Measurements from ENCODE around the gene MACROD1. TPM values are rescaled to one million over a fixed set of nuclear protein-coding genes. Genes with fewer than 3 reads are reported as not detected.

The MACROD1 gene
- polyA plus RNA-seq, 1 experiment = 8.1 TPM

- TF ChIP-seq, protein P1, sequence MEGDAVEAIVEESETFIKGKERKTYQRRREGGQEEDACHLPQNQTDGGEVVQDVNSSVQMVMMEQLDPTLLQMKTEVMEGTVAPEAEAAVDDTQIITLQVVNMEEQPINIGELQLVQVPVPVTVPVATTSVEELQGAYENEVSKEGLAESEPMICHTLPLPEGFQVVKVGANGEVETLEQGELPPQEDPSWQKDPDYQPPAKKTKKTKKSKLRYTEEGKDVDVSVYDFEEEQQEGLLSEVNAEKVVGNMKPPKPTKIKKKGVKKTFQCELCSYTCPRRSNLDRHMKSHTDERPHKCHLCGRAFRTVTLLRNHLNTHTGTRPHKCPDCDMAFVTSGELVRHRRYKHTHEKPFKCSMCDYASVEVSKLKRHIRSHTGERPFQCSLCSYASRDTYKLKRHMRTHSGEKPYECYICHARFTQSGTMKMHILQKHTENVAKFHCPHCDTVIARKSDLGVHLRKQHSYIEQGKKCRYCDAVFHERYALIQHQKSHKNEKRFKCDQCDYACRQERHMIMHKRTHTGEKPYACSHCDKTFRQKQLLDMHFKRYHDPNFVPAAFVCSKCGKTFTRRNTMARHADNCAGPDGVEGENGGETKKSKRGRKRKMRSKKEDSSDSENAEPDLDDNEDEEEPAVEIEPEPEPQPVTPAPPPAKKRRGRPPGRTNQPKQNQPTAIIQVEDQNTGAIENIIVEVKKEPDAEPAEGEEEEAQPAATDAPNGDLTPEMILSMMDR (IDR thresholded peaks at IDR 0.05; ENCODE audit: low read depth, low read length) = no peak
- ChIA-PET POLR2A (no interaction called here), CTCF (no interaction called here)
- H3K27me3 ChIP-seq (ENCODE audit: control insufficient read depth, insufficient read depth, low read length) = peaks cover 37% of the 10 kb centered on the region
- H3K27ac ChIP-seq (ENCODE audit: low read depth, low read length) = no peak overlapping the region
- no peak for DNase-seq (ENCODE audit: low read depth, low spot score)
- no peaks in the 10 kb centered on the region; the same call in 1 of the 2 replicates for H3K9me3 ChIP-seq (ENCODE audit: control insufficient read depth, insufficient read depth, low read length)
- no peak overlapping the region for H3K4me3 ChIP-seq (ENCODE audit: low read depth, low read length)
Measured at GRCh38 chr11:64037027-64037634, 128.8 kb downstream of the MACROD1 start.

- Histone ChIP-seq H3K27ac (ENCODE audit: low read depth, low read length) (no peak overlapping the region), H3K9me3 (ENCODE audit: control insufficient read depth, insufficient read depth, low read length) (no peaks in the 10 kb centered on the region; the same call in 1 of the 2 replicates), H3K4me3 (ENCODE audit: low read depth, low read length) (peak overlapping the region; percentile 48), H3K27me3 (ENCODE audit: control insufficient read depth, insufficient read depth, low read length) (peaks cover 32% of the 10 kb centered on the region)
- ChIA-PET CTCF (interaction anchor here (0.6 kb wide), 1 partner anchor 319 kb away, joined by 3 read pairs; no protein-coding TSS in a partner anchor), POLR2A (no interaction called here)
- TF ChIP-seq, protein P1 (IDR thresholded peaks at IDR 0.05; ENCODE audit: low read depth, low read length) = no peak
- no peak for DNase-seq (ENCODE audit: low read depth, low spot score)
Measured at GRCh38 chr11:64036087-64037026, 129.6 kb downstream of the MACROD1 start.

- CTCF ChIA-PET = interaction anchor here (1.2 kb wide), 1 partner anchor 117 kb away, joined by 3 read pairs; no protein-coding TSS in a partner anchor
Measured at GRCh38 chr11:64035576-64035975, 130.3 kb downstream of the MACROD1 start, which contains the start of gene FLRT1. TSS of gene FLRT1 (plus strand) at chr11:64035931. CDS start at chr11:64116268, 80,337 bp downstream.

DNA sequence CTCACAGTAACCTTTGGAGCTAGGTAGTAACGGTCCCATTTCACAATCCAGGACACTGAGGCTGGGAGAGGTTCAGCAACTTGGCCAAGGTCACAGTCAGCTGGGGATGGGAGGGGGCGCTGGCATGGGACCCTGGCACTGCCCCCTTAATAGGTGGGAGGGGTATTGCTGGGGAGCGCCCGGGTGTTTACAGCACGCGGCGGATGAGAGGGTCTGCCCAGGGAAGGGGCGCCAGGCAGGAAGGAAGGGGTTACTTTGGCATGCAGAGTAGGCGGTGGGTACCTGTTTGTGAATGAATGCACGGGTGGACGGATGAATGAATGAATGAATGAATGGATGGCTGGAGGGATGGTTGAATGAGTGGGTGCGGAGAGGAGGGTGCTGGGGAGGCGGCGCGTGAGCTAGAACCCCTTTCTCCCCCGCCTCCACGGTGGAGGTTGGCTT is 130.8 kb downstream of the MACROD1 start:
- TF ChIP-seq, protein P1 (IDR thresholded peaks at IDR 0.05; ENCODE audit: low read depth, low read length) = no peak
- no peaks in the 10 kb centered on the region; the same call in 1 of the 2 replicates for H3K9me3 ChIP-seq (ENCODE audit: control insufficient read depth, insufficient read depth, low read length)
- DNase-seq (ENCODE audit: low read depth, low spot score) = no peak
- POLR2A ChIA-PET = no interaction called here
- H3K27ac ChIP-seq (ENCODE audit: low read depth, low read length) = no peak overlapping the region
- no peak overlapping the region for H3K4me3 ChIP-seq (ENCODE audit: low read depth, low read length)
- H3K27me3 ChIP-seq (ENCODE audit: control insufficient read depth, insufficient read depth, low read length) = peaks cover 29% of the 10 kb centered on the region
- CTCF ChIA-PET = interaction anchor here (1.2 kb wide), 1 partner anchor 118 kb away, joined by 3 read pairs; no protein-coding TSS in a partner anchor

More at GRCh38 chr11:64035576-64035975, 130.3 kb downstream of the MACROD1 start, which contains the start of gene FLRT1:
- DNase-seq (ENCODE audit: low read depth, low spot score) = no peak
- Histone ChIP-seq H3K27ac (ENCODE audit: low read depth, low read length) (no peak within 1 kb of the TSS), H3K27me3 (ENCODE audit: control insufficient read depth, insufficient read depth, low read length) (peaks cover 33% of the 10 kb centered on the region), H3K4me3 (ENCODE audit: low read depth, low read length) (peak within 1 kb of the TSS; percentile 48), H3K9me3 (ENCODE audit: control insufficient read depth, insufficient read depth, low read length) (no peaks in the 10 kb centered on the region; the same call in 1 of the 2 replicates)
- TF ChIP-seq, protein P1 (IDR thresholded peaks at IDR 0.05; ENCODE audit: low read depth, low read length) = no peak
- POLR2A ChIA-PET = no interaction called here

Measured in AG04450 (cell line).